HFF-Myc (cell line): ENCODE measurements around the gene PTH1R.
A peak's percentile ranks its signal among the peaks of the same experiment; 100 is the strongest.

Experiments
- DNase-seq: peaks from one replicate; pipeline ENCODE4 v3.0.0-alpha.2; 2011; ENCODE audit warnings: low read depth; ENCODE audit errors: extremely low read depth
- H3K4me3 ChIP-seq: replicated peaks from 2 replicates; pipeline ENCODE4 v1.5.1; 2011; ENCODE audit warnings: low read depth, mild to moderate bottlenecking, control low read depth, low read length
- TF ChIP-seq, protein P1 (sequence below): IDR thresholded peaks from 2 replicates; pipeline ENCODE4 v1.5.1; 2012; ENCODE audit warnings: mild to moderate bottlenecking, low read depth, low read length, control low read depth; ENCODE audit errors: missing control alignments

The PTH1R gene

DNA sequence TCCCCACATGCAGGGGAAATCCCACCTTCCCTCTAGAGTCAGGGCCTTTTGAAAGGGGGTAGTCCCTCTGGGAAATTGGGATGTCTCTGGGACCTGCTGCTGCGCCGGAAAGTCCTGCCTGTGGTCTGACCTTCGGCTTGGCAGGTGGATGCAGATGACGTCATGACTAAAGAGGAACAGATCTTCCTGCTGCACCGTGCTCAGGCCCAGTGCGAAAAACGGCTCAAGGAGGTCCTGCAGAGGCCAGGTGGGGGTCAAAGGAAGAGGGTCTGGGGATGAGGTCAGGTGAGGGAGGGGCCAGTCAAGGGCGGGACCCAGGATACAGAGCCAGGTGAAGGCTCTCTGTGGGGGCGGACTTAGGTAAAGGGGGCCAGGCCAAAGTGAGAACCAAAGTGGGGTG, 16.2 kb downstream of the PTH1R start:
- no peak for DNase-seq
- TF ChIP-seq, protein P1, sequence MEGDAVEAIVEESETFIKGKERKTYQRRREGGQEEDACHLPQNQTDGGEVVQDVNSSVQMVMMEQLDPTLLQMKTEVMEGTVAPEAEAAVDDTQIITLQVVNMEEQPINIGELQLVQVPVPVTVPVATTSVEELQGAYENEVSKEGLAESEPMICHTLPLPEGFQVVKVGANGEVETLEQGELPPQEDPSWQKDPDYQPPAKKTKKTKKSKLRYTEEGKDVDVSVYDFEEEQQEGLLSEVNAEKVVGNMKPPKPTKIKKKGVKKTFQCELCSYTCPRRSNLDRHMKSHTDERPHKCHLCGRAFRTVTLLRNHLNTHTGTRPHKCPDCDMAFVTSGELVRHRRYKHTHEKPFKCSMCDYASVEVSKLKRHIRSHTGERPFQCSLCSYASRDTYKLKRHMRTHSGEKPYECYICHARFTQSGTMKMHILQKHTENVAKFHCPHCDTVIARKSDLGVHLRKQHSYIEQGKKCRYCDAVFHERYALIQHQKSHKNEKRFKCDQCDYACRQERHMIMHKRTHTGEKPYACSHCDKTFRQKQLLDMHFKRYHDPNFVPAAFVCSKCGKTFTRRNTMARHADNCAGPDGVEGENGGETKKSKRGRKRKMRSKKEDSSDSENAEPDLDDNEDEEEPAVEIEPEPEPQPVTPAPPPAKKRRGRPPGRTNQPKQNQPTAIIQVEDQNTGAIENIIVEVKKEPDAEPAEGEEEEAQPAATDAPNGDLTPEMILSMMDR = no peak
- H3K4me3 ChIP-seq = no peak overlapping the region

DNA sequence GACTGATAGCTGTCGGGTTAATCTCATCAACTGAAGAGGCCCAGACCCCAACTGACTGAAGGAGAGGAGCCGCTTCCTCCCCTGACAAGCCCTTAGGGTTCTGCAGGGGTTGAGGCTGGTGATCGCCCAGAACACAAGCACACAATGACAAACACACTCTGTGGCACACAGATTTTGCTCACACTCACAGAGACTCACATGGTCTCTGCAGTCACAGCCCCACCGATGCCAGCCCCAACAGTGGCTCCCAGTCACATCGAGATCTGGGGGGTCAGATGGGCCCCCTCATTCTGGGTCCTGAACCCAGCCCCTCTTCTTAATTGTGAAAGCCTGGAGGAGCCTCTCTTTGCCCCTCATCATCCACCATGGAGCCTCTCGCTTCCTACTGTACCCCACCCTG, 16.7 kb downstream of the PTH1R start:
- TF ChIP-seq, protein P1 = no peak
- DNase-seq = no peak
- no peak overlapping the region for H3K4me3 ChIP-seq

DNA sequence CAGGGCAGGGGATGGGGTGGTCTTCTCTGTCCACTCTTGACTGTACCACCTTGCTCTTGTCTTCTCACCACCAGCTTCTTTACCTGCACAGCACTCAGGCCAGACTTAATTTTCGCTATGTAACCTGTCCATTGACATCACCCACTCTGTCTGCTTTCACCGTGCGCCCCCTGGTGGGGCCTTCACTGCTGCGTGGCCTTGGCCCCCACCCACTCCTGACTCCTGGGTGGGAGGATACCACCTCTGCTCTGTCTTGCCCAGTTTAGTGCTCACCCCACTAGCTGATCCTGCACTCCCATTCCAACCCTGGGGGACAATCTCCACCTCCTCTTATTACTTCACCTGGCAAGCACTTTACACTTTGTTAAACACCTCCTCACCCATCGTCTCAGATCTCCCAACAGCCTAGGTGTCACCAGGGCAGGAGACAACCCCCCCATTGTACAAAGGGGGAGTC, 17.7 kb downstream of the PTH1R start:
- TF ChIP-seq, protein P1 = peak; percentile 93

DNA sequence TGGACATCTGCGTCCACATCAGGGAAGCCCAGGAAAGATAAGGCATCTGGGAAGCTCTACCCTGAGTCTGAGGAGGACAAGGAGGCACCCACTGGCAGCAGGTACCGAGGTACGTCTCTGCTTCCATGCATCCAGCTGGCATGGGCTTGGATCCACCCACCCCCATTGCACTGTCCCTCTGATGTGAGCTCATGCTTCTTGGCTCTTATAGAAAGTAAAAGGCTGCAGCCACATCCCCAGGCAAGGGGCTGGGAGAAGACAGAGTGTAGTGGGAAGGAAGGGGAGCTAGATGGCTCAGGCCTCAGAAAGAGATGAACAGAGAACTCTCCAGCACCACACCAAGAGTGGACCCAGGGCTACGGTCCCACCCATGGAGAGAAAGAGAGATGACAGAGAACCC, 18.2 kb downstream of the PTH1R start:
- TF ChIP-seq, protein P1 = no peak
- no peak overlapping the region for H3K4me3 ChIP-seq
- no peak for DNase-seq

More for the DNA sequence above, 17.7 kb downstream of the PTH1R start:
- no peak for DNase-seq
- no peak overlapping the region for H3K4me3 ChIP-seq

DNA sequence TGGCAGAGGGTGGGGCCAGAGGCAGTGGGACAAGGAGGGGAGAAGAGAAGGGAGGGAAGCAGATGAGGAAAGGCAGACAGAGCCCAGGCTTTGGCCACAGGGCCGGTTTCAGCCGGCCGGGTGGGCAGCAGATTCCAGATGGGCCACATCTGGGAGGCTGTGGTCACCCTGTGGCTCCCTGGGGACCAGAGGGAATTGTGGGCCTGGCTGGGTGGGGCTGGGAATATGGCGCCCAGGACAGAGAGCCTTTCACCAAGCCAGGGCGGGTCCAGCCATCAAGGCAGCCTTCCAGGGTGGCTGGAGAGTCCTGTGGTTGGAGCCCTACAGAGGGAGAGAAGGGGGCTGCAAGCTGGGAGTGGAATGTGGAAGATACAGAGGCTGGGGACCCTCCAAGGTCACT, 18.9 kb downstream of the PTH1R start:
- no peak overlapping the region for H3K4me3 ChIP-seq
- TF ChIP-seq, protein P1 = no peak
- no peak for DNase-seq

DNA sequence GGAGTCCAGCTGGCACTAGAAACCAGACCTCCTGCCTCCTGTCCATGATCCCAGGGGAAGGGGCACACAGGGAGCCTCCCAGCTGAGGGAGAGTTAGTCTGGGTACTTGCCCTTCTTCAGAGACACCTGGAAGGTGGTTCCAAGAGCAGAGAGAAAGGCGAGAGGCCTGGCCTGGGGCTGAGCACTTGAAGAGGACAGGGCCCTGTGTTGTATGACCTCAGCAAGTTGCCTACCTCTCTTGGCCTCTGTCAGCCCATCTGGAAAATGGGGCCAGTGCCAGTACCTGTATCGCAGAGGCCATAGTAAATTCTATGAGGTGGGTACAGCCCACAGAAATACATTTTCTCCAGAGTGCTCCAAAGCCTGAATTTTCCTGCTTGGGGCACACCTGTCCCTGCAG, 19.5 kb downstream of the PTH1R start:
- TF ChIP-seq, protein P1 = no peak
- H3K4me3 ChIP-seq = no peak overlapping the region
- no peak for DNase-seq

DNA sequence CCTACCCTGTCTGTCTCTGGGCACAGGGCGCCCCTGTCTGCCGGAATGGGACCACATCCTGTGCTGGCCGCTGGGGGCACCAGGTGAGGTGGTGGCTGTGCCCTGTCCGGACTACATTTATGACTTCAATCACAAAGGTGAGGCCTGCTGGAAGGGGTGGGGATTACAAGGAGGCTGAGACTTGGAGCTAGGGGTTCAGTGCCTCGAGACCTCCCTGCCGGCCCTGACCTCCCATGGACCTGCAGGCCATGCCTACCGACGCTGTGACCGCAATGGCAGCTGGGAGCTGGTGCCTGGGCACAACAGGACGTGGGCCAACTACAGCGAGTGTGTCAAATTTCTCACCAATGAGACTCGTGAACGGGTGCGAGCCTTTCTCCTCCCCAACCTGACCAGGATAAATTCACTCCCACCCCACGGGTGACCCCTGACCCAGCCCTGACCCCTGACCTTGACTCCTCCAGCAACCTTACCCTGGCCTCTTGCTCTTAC, 20.4 kb downstream of the PTH1R start:
- TF ChIP-seq, protein P1 = no peak
- no peak for DNase-seq
- no peak overlapping the region for H3K4me3 ChIP-seq
